Left forelimb (tissue), 1 donor: ENCODE data around the gene UNC119.

Experiments
- DNase-seq: peaks from one replicate; pipeline ENCODE4 v3.0.0-alpha.2; 2018; ENCODE audit warnings: low spot score

UNC119 gene

GRCh38 chr17:28552176-28552999 is at the start of gene UNC119:
Gene UNC119 (minus strand): TSS chr17:28552624. CDS start chr17:28552557, 67 bp downstream.
- peak; percentile 90 for DNase-seq

GRCh38 chr17:28599311-28600184 is 47.1 kb upstream of the UNC119 start:
- DNase-seq: peak; percentile 68

GRCh38 chr17:28598799-28599310 is 46.4 kb upstream of the UNC119 start, which contains the start of gene SPAG5:
Gene SPAG5 (minus strand): TSS chr17:28599025. CDS start chr17:28598946, 79 bp downstream.
- peak; percentile 95 for DNase-seq

- no peak for DNase-seq
These were observed 46.0 kb upstream of the UNC119 start for GRCh38 chr17:28598389-28598788.

GRCh38 chr17:28597606-28598383 is 45.4 kb upstream of the UNC119 start:
- no peak for DNase-seq

- no peak for DNase-seq
These were observed 39.8 kb upstream of the UNC119 start for GRCh38 chr17:28592260-28592659.

- no peak for DNase-seq
These were observed 33.4 kb upstream of the UNC119 start for GRCh38 chr17:28585851-28586250.

GRCh38 chr17:28584434-28584833 is 32.0 kb upstream of the UNC119 start:
- no peak for DNase-seq

- no peak for DNase-seq
These were observed 30.1 kb upstream of the UNC119 start for GRCh38 chr17:28582513-28582912.

- no peak for DNase-seq
These were observed 28.5 kb upstream of the UNC119 start for GRCh38 chr17:28580959-28581358.

- DNase-seq: no peak
These were observed 27.1 kb upstream of the UNC119 start for GRCh38 chr17:28579526-28579925.

GRCh38 chr17:28578246-28579195 is 26.1 kb upstream of the UNC119 start:
- no peak for DNase-seq

GRCh38 chr17:28577466-28577824 is 25.0 kb upstream of the UNC119 start:
- no peak for DNase-seq

- DNase-seq: peak; percentile 87
These were observed 24.5 kb upstream of the UNC119 start, which contains the start of gene ALDOC for GRCh38 chr17:28576758-28577465. Gene ALDOC (minus strand): TSS chr17:28576895. CDS start chr17:28575532, 1,363 bp downstream.

- DNase-seq: peak; percentile 40
These were observed 23.6 kb upstream of the UNC119 start for GRCh38 chr17:28576016-28576415.

GRCh38 chr17:28575126-28575795 is 22.8 kb upstream of the UNC119 start:
- peak; percentile 34 for DNase-seq

- DNase-seq: peak; percentile 40
These were observed 22.1 kb upstream of the UNC119 start for GRCh38 chr17:28574526-28574925.

- peak; percentile 40 for DNase-seq
These were observed 21.6 kb upstream of the UNC119 start for GRCh38 chr17:28573966-28574480.

GRCh38 chr17:28573521-28573920 is 21.1 kb upstream of the UNC119 start:
- DNase-seq: peak; percentile 45
